GM19468 (cell line): Measurements from ENCODE around the gene PKLR.
"Not testable (repeated sequence)": the region's sequence is repeated elsewhere in the genome, so short reads cannot be mapped to it uniquely, and the experiment has no call there.

Experiments used
- ATAC-seq: cut with Tn5 transposase; IDR thresholded peaks from one replicate; pipeline ENCODE4 v1.9.1; 2021; ENCODE audit warnings: mild to moderate bottlenecking, moderate library complexity, moderate number of reproducible peaks; ENCODE audit not compliant: unreplicated experiment; ENCODE audit errors: extremely low read depth

The PKLR gene

GRCh38 chr1:155261852-155262673, 39.2 kb downstream of the PKLR start, which contains the start of gene SCAMP3:
TSS of gene SCAMP3 (minus strand) at chr1:155262360. CDS start at chr1:155262151, 209 bp downstream.
- ATAC-seq = peak; percentile 82

- ATAC-seq = no peak
These were observed 39.8 kb downstream of the PKLR start for GRCh38 chr1:155261493-155261851.

GRCh38 chr1:155260276-155260675, 41.0 kb downstream of the PKLR start:
- no peak for ATAC-seq

- no peak for ATAC-seq
These were observed 45.0 kb downstream of the PKLR start for GRCh38 chr1:155256058-155256852.

- no peak for ATAC-seq
These were observed 45.8 kb downstream of the PKLR start, which contains the start of gene ENTREP3 for GRCh38 chr1:155255243-155256007. TSS of gene ENTREP3 (minus strand) at chr1:155255483. CDS start at chr1:155254877, 606 bp downstream.

- ATAC-seq = no peak
These were observed 46.5 kb downstream of the PKLR start for GRCh38 chr1:155254714-155255242.

GRCh38 chr1:155254228-155254713, 47.0 kb downstream of the PKLR start:
- ATAC-seq = no peak

- ATAC-seq = no peak
These were observed 47.4 kb downstream of the PKLR start for GRCh38 chr1:155253797-155254196.

GRCh38 chr1:155253208-155253607, 48.0 kb downstream of the PKLR start:
- no peak for ATAC-seq

- ATAC-seq = no peak
These were observed 49.7 kb downstream of the PKLR start for GRCh38 chr1:155251566-155251965.

GRCh38 chr1:155250633-155251449, 50.4 kb downstream of the PKLR start:
- ATAC-seq = peak; percentile 65

GRCh38 chr1:155250246-155250632, 51.0 kb downstream of the PKLR start:
- no peak for ATAC-seq

GRCh38 chr1:155247667-155248553, 53.3 kb downstream of the PKLR start:
- no peak for ATAC-seq

GRCh38 chr1:155246796-155247195, 54.4 kb downstream of the PKLR start:
- ATAC-seq = not testable (repeated sequence)

- no peak for ATAC-seq
These were observed 56.1 kb downstream of the PKLR start for GRCh38 chr1:155245163-155245524.

GRCh38 chr1:155244368-155245162, 56.7 kb downstream of the PKLR start:
- ATAC-seq = peak; percentile 55

GRCh38 chr1:155242805-155243358, 58.4 kb downstream of the PKLR start:
- ATAC-seq = no peak
